Liver (tissue), 3 donors: Measurements from ENCODE around the gene OR51E1.

Experiments
- CTCF ChIP-seq: fragments of 150-350 bp; IDR thresholded peaks from 2 replicates; pipeline ENCODE4 v1.5.1; 2017; ENCODE audit warnings: improper control_type of control experiment, low read depth, low read length; ENCODE audit not compliant: missing input control
- EGR1 ChIP-seq, 2 donors: IDR thresholded peaks; 2 replicates each; pipeline ENCODE4 v1.6.1; 2016 to 2018; ENCODE audit warnings: antibody characterized with exemption in 2 of 2, low read depth in 2 of 2
- GABPA ChIP-seq, 2 donors: IDR thresholded peaks in 1 of 2; conservative IDR thresholded peaks in 1 of 2; 2 replicates each; pipeline ENCODE4 v1.6.1; 2016; ENCODE audit warnings: antibody characterized with exemption in 2 of 2, mild to moderate bottlenecking in 1 of 2, moderate library complexity in 1 of 2
- MAX ChIP-seq: IDR thresholded peaks from 2 replicates; pipeline ENCODE4 v1.6.1; 2016; ENCODE audit warnings: antibody characterized with exemption
- RAD21 ChIP-seq, 2 donors: IDR thresholded peaks; 2 replicates each; pipeline ENCODE4 v1.6.1; 2016; ENCODE audit warnings: antibody characterized with exemption in 2 of 2, mild to moderate bottlenecking in 2 of 2
- TAF1 ChIP-seq: conservative IDR thresholded peaks from 2 replicates; pipeline ENCODE4 v1.6.1; 2016; ENCODE audit warnings: antibody characterized with exemption, mild to moderate bottlenecking
- donor health status: healthy.
- donor health status: healthy.

GRCh38 chr11:4664786-4665185, 21.0 kb downstream of the OR51E1 start:
- TF ChIP-seq CTCF (no peak), MAX (no peak), TAF1 (no peak), EGR1 (IDR thresholded peaks at IDR 0.05; ENCODE audit: low read depth in 2 of 2) (no peak), RAD21 (IDR thresholded peaks at IDR 0.05) (no peak), GABPA (IDR thresholded peaks at IDR 0.05 in 1 of 2, conservative IDR thresholded peaks at IDR 0.05 in 1 of 2) (no peak)
